Adrenal gland (tissue), 12 donors: ENCODE data around the gene ZNF683. TPM values are rescaled to one million over a fixed set of nuclear protein-coding genes. Genes with fewer than 3 reads are reported as not detected.

Experiments
- DNase-seq, 7 donors: peaks; one replicate each; pipeline ENCODE4 v3.0.0-alpha.2; 2019 to 2020
- H3K27ac ChIP-seq, 5 donors: fragments of 200-600 bp; sonication (generic) in 4 of 5; 1 replicate in 3 of 5; 2 replicates in 2 of 5; pipeline versions ENCODE4 v1.5.1 to v1.8.0; 2016 to 2020; ENCODE audit warnings: mild to moderate bottlenecking in 1 of 5
- H3K27me3 ChIP-seq: fragments of 200-600 bp; 2 replicates; pipeline ENCODE4 v1.8.0; 2021
- H3K36me3 ChIP-seq, 2 donors: fragments of 200-600 bp; replicated peaks in 1 of 2; 1 replicate in 1 of 2; 2 replicates in 1 of 2; pipeline versions ENCODE4 v1.5.1 to v1.8.0; 2018 to 2022
- H3K4me1 ChIP-seq, 2 donors: fragments of 200-600 bp; replicated peaks in 1 of 2; 1 replicate in 1 of 2; 2 replicates in 1 of 2; pipeline versions ENCODE4 v1.5.1 to v1.8.0; 2018 to 2021
- H3K4me3 ChIP-seq, 4 donors: fragments of 200-600 bp; sonication (generic) in 3 of 4; one replicate each; pipeline ENCODE4 v1.5.1; 2016 to 2018
- H3K9me3 ChIP-seq, 3 donors: fragments of 200-600 bp; sonication (generic) in 1 of 3; replicated peaks in 1 of 3; 1 replicate in 2 of 3; 2 replicates in 1 of 3; pipeline versions ENCODE4 v1.5.1 to v1.8.0; 2016 to 2021
- CTCF ChIP-seq, 6 experiments: fragments of 450-650 bp in 4 of 6; fragments of 200-600 bp in 2 of 6; sonication (generic) in 1 of 6; IDR thresholded peaks; 1 replicate in 5 of 6; 2 replicates in 1 of 6; pipeline versions ENCODE4 v1.5.1 to v1.8.0; 2016 to 2021; ENCODE audit warnings: antibody characterized with exemption in 6 of 6, mild to moderate bottlenecking in 2 of 6, moderate library complexity in 1 of 6
- POLR2A ChIP-seq, 2 donors: fragments of 450-650 bp; IDR thresholded peaks; one replicate each; pipeline ENCODE4 v1.6.1; 2017; ENCODE audit warnings: antibody characterized with exemption in 2 of 2, mild to moderate bottlenecking in 2 of 2, moderate library complexity in 1 of 2
- WGBS, 4 donors: extraction: QIAGEN DNeasy Blood & Tissue Kit in 2 of 4; methylation state at CpG; one replicate each; pipeline versions ENCODE4 v1.1.5 to v1.1.7; 2013 to 2017; 5-methylcytosine and 5-hydroxymethylcytosine counted together
- intact Hi-C, 2 donors: fragments of 100-400 bp; cut with DNase I; formaldehyde crosslinking; loops; one replicate each; pipeline versions ENCODE4 v1.14.1 to v1.15.0; 2022 to 2023
- polyA plus RNA-seq, 3 donors: library from polyadenylated mRNA; stranded (reverse); fragments of 200-250 nt in 2 of 3; fragments of 350-450 nt in 1 of 3; fragmentation: Illumina TruSeq in 1 of 3; extraction: RNeasy Lipid Tissue Mini Kit (QIAGEN cat#74804) in 1 of 3; gene quantifications; one replicate each; pipeline ENCODE4 v1.2.3, GENCODE V29; 2013 to 2014
- total RNA-seq, 9 donors: library from RNA; depleted of rRNA in 4 of 9; stranded (reverse); fragments of >200 nt in 4 of 9; fragments of 120-200 nt in 1 of 9; fragmentation: NEBNext Ultra II Directional in 1 of 9; extraction: Animal tissue kit (Norgen Biotek cat#: 25700) in 1 of 9; gene quantifications; one replicate each; pipeline versions ENCODE4 v1.1.0 to v1.2.4, GENCODE V29; 2013 to 2023
- donor health status: healthy with polysubstance abuse.
- donor health status: Bipolar disorder and iron deficiency.
- donor health status: DM: yes; HTN: yes; CAD: no.
- donor health status: DM: no; HTN: no; CAD: no.
- donor health status: DM: no; HTN: no; CAD: no.
- donor health status: DM: yes; HTN: yes; CAD: no.

The ZNF683 gene
- total and polyA plus RNA-seq, 12 donors, result 0.20 to 0.25 (median 0.24) TPM; not detected in 9

GRCh38 chr1:26373789-26374188 is 1.2 kb upstream of the ZNF683 start:
- TF ChIP-seq POLR2A (IDR thresholded peaks at IDR 0.05) (no peak), CTCF (IDR thresholded peaks at IDR 0.05) (no peak)
- Histone ChIP-seq H3K4me1 (no peaks in the 10 kb centered on the region), H3K9me3 (no peaks in the 10 kb centered on the region), H3K36me3 (no peaks in the 10 kb centered on the region), H3K27me3 (peaks cover 5% of the 10 kb centered on the region), H3K4me3 (no peak overlapping the region), H3K27ac (no peak overlapping the region)
- intact Hi-C loops, result no loop called here
- no peak for DNase-seq
- WGBS, 4 donors, result 62 to 73% (median 68%) methylated on average over 2 of the region's 2 CpGs

GRCh38 chr1:26373281-26373680 is 731 bp upstream of the ZNF683 start:
- Histone ChIP-seq H3K9me3 (no peaks in the 10 kb centered on the region), H3K27ac (no peak overlapping the region), H3K4me1 (no peaks in the 10 kb centered on the region), H3K27me3 (peaks cover 8% of the 10 kb centered on the region), H3K36me3 (no peaks in the 10 kb centered on the region), H3K4me3 (no peak overlapping the region)
- WGBS, 4 donors, result 68 to 87% (median 84%) methylated on average over 4 of the region's 4 CpGs
- intact Hi-C loops, result no loop called here
- TF ChIP-seq POLR2A (IDR thresholded peaks at IDR 0.05), result no peak
- TF ChIP-seq CTCF (IDR thresholded peaks at IDR 0.05), result no peak
- DNase-seq, result no peak

GRCh38 chr1:26372039-26372438 is 511 bp downstream of the ZNF683 start:
- Histone ChIP-seq H3K4me1 (no peaks in the 10 kb centered on the region), H3K36me3 (no peaks in the 10 kb centered on the region), H3K4me3 (no peak overlapping the region), H3K27me3 (peaks cover 8% of the 10 kb centered on the region), H3K27ac (no peak overlapping the region), H3K9me3 (no peaks in the 10 kb centered on the region)
- no peak for TF ChIP-seq CTCF (IDR thresholded peaks at IDR 0.05)
- no peak for TF ChIP-seq POLR2A (IDR thresholded peaks at IDR 0.05)
- DNase-seq, result no peak
- WGBS, 4 donors, result 82 to 89% (median 85%) methylated on average over 5 of the region's 5 CpGs
- intact Hi-C loops, result no loop called here

GRCh38 chr1:26370591-26371382 is 1.8 kb downstream of the ZNF683 start:
- Histone ChIP-seq H3K4me3 (no peak overlapping the region), H3K9me3 (no peaks in the 10 kb centered on the region), H3K4me1 (no peaks in the 10 kb centered on the region), H3K27ac (no peak overlapping the region), H3K27me3 (peaks cover 8% of the 10 kb centered on the region), H3K36me3 (no peaks in the 10 kb centered on the region)
- no peak for DNase-seq
- intact Hi-C loops, result no loop called here
- 59 to 75% (median 62%) methylated on average over 6 of the region's 6 CpGs for WGBS, 4 donors
- TF ChIP-seq POLR2A (IDR thresholded peaks at IDR 0.05), result no peak
- TF ChIP-seq CTCF (IDR thresholded peaks at IDR 0.05), result no peak
